MM.1S (cell line): ENCODE data around the gene LILRA1.
"Not testable (repeated sequence)": the region's sequence is repeated elsewhere in the genome, so short reads cannot be mapped to it uniquely, and the experiment has no call there.

Experiments
- DNase-seq: peaks from one replicate; pipeline ENCODE4 v3.0.0-alpha.2; 2015
- H2AFZ ChIP-seq: fragments of 300-600 bp; sonication (generic); 2 replicates; pipeline ENCODE4 v1.6.0; 2016; ENCODE audit warnings: antibody characterized with exemption, low read length
- H3F3A ChIP-seq: fragments of 300-600 bp; sonication (generic); 2 replicates; pipeline ENCODE4 v1.6.1; 2016; ENCODE audit warnings: mild to moderate bottlenecking, antibody characterized with exemption, low read length, moderate library complexity, mixed read lengths; ENCODE audit not compliant: insufficient read depth
- H3K27ac ChIP-seq: fragments of 300-600 bp; sonication (generic); 2 replicates; pipeline ENCODE4 v1.5.1; 2016; ENCODE audit warnings: mild to moderate bottlenecking, low read length
- H3K27me3 ChIP-seq: fragments of 300-600 bp; sonication (generic); replicated peaks from 2 replicates; pipeline ENCODE4 v1.6.0; 2016; ENCODE audit warnings: low read length; ENCODE audit not compliant: insufficient read depth
- H3K36me3 ChIP-seq: fragments of 300-600 bp; sonication (generic); replicated peaks from 2 replicates; pipeline ENCODE4 v1.6.1; 2016; ENCODE audit warnings: mild to moderate bottlenecking, low read length, mixed read lengths; ENCODE audit not compliant: insufficient read depth
- H3K4me1 ChIP-seq: fragments of 300-600 bp; sonication (generic); 2 replicates; pipeline ENCODE4 v1.6.1; 2016; ENCODE audit warnings: low read length, mixed read lengths
- H3K4me2 ChIP-seq: fragments of 300-600 bp; sonication (generic); 2 replicates; pipeline ENCODE4 v1.6.0; 2016; ENCODE audit warnings: low read depth, low read length
- H3K4me3 ChIP-seq: fragments of 300-600 bp; sonication (generic); 2 replicates; pipeline ENCODE4 v1.5.1; 2016; ENCODE audit warnings: low read length, mixed read lengths
- H3K79me2 ChIP-seq: fragments of 300-600 bp; sonication (generic); 2 replicates; pipeline ENCODE4 v1.6.1; 2016; ENCODE audit warnings: mixed run types, low read length, mixed read lengths
- H3K9ac ChIP-seq: fragments of 300-600 bp; sonication (generic); 2 replicates; pipeline ENCODE4 v1.6.1; 2016; ENCODE audit warnings: low read length, mixed read lengths
- H3K9me2 ChIP-seq: fragments of 300-600 bp; sonication (generic); replicated peaks from 2 replicates; pipeline ENCODE4 v1.6.1; 2016; ENCODE audit warnings: mild to moderate bottlenecking, low read length, mixed read lengths; ENCODE audit not compliant: insufficient read depth
- H3K9me3 ChIP-seq: fragments of 300-600 bp; sonication (generic); replicated peaks from 2 replicates; pipeline ENCODE4 v1.6.1; 2016; ENCODE audit warnings: mild to moderate bottlenecking, low read length, mixed read lengths; ENCODE audit not compliant: insufficient read depth
- H4K20me1 ChIP-seq: fragments of 300-600 bp; sonication (generic); 2 replicates; pipeline ENCODE4 v1.6.1; 2016; ENCODE audit warnings: mild to moderate bottlenecking, low read length, moderate library complexity, mixed read lengths; ENCODE audit not compliant: insufficient read depth
- CTCF ChIP-seq: fragments of 300-600 bp; sonication (generic); IDR thresholded peaks from 2 replicates; pipeline ENCODE4 v1.5.1; 2016; ENCODE audit warnings: antibody characterized with exemption, low read length, mixed read lengths
- EZH2 ChIP-seq: fragments of 300-600 bp; sonication (generic); optimal IDR thresholded peaks from 2 replicates; pipeline ENCODE3; 2017; ENCODE audit warnings: low read depth, mild to moderate bottlenecking, antibody characterized with exemption, low read length, mixed read lengths
- EZH2phosphoT487 ChIP-seq: fragments of 300-600 bp; sonication (generic); IDR thresholded peaks from 2 replicates; pipeline ENCODE4 v1.6.1; 2018; ENCODE audit warnings: antibody characterized with exemption, low read length

Gene LILRA1

GRCh38 chr19:54616821-54617560 is 23.6 kb downstream of the LILRA1 start:
- no peak overlapping the region for H3K4me3 ChIP-seq
- no peaks in the 10 kb centered on the region for H3K79me2 ChIP-seq
- no peaks in the 10 kb centered on the region for H3K9me2 ChIP-seq
- H3K27ac ChIP-seq: no peak overlapping the region
- no peaks in the 10 kb centered on the region for H3F3A ChIP-seq
- H2AFZ ChIP-seq: no peak overlapping the region
- peaks cover 82% of the 10 kb centered on the region for H3K27me3 ChIP-seq
- DNase-seq: no peak
- TF ChIP-seq CTCF: no peak
- no peak for TF ChIP-seq EZH2phosphoT487
- no peak for TF ChIP-seq EZH2
- no peaks in the 10 kb centered on the region for H3K36me3 ChIP-seq
- no peak overlapping the region for H3K9ac ChIP-seq
- no peaks in the 10 kb centered on the region for H3K9me3 ChIP-seq
- H4K20me1 ChIP-seq: no peaks in the 10 kb centered on the region
- no peak overlapping the region for H3K4me2 ChIP-seq
- no peaks in the 10 kb centered on the region for H3K4me1 ChIP-seq

GRCh38 chr19:54620464-54620863 is 27.0 kb downstream of the LILRA1 start:
- no peak overlapping the region for H3K27ac ChIP-seq
- H3K4me3 ChIP-seq: no peak overlapping the region
- no peaks in the 10 kb centered on the region for H3K4me1 ChIP-seq
- no peak overlapping the region for H3K9ac ChIP-seq
- no peaks in the 10 kb centered on the region for H3K9me2 ChIP-seq
- no peaks in the 10 kb centered on the region for H3K9me3 ChIP-seq
- no peak for DNase-seq
- TF ChIP-seq EZH2 (no peak), CTCF (no peak), EZH2phosphoT487 (no peak)
- H3K79me2 ChIP-seq: no peaks in the 10 kb centered on the region
- no peaks in the 10 kb centered on the region for H4K20me1 ChIP-seq
- no peak overlapping the region for H2AFZ ChIP-seq
- H3K4me2 ChIP-seq: no peak overlapping the region
- peaks cover 77% of the 10 kb centered on the region for H3K27me3 ChIP-seq
- no peaks in the 10 kb centered on the region for H3F3A ChIP-seq
- no peaks in the 10 kb centered on the region for H3K36me3 ChIP-seq

DNA sequence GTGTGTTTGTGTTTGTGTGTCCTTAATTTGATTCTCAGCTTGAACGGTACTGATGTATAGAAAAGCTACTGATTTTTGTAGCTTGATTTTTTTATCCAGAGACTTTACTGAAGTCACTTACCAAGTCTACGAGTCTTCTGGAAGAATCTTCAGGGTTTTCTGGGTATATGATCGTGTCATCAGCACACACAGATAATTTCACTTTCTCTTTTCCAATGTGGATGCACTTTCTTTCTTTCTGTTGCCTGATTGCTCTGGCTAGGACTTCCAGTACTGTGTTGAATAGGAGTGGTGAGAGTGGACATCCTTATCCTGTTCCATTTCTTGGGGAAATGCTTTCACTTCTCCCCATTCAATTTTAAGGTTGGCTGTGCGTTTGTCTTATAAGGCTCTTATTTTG is 29.0 kb downstream of the LILRA1 start:
- Histone ChIP-seq H3K36me3 (no peaks in the 10 kb centered on the region), H3K27me3 (peaks cover 76% of the 10 kb centered on the region), H3K79me2 (no peaks in the 10 kb centered on the region), H2AFZ (no peak overlapping the region), H3K9me2 (no peaks in the 10 kb centered on the region), H3K9me3 (no peaks in the 10 kb centered on the region), H3K4me1 (no peaks in the 10 kb centered on the region), H3K9ac (no peak overlapping the region), H3K4me3 (no peak overlapping the region), H3K27ac (no peak overlapping the region), H3K4me2 (no peak overlapping the region), H3F3A (no peaks in the 10 kb centered on the region), H4K20me1 (no peaks in the 10 kb centered on the region)
- no peak for TF ChIP-seq CTCF
- DNase-seq: no peak

GRCh38 chr19:54624234-54624633 is 30.8 kb downstream of the LILRA1 start:
- H3K9me3 ChIP-seq, H3K4me2 ChIP-seq, DNase-seq, H3K27ac ChIP-seq, H4K20me1 ChIP-seq, H2AFZ ChIP-seq, H3K4me1 ChIP-seq, H3K4me3 ChIP-seq, H3K36me3 ChIP-seq, H3K9me2 ChIP-seq, H3F3A ChIP-seq, H3K79me2 ChIP-seq, H3K9ac ChIP-seq: not testable (repeated sequence)
- peaks cover 79% of the 10 kb centered on the region for H3K27me3 ChIP-seq

- DNase-seq, H4K20me1 ChIP-seq, H3K36me3 ChIP-seq, H3K9ac ChIP-seq, H3K27ac ChIP-seq, H3K9me3 ChIP-seq, H3K79me2 ChIP-seq, H3K4me1 ChIP-seq, H2AFZ ChIP-seq, H3K4me3 ChIP-seq, H3K4me2 ChIP-seq, H3K9me2 ChIP-seq, H3F3A ChIP-seq: not testable (repeated sequence)
- H3K27me3 ChIP-seq: peaks cover 79% of the 10 kb centered on the region
These were observed 31.7 kb downstream of the LILRA1 start for GRCh38 chr19:54624934-54625730.
